Measurements from ENCODE around the gene MACROD2.

Gene MACROD2

GRCh38 chr20:15578113-15578512 lies 1582.8 kb downstream of the MACROD2 start:
- no peak for DNase-seq

- no peak for DNase-seq
Measured at GRCh38 chr20:15579688-15580087, 1584.4 kb downstream of the MACROD2 start.

- DNase-seq: no peak
Measured at GRCh38 chr20:15582146-15582760, 1586.9 kb downstream of the MACROD2 start.

- DNase-seq: no peak
Measured at GRCh38 chr20:15584507-15584906, 1589.2 kb downstream of the MACROD2 start.

GRCh38 chr20:15593081-15593480 lies 1597.8 kb downstream of the MACROD2 start:
- no peak for DNase-seq

- DNase-seq: no peak
Measured at GRCh38 chr20:15594158-15594695, 1598.9 kb downstream of the MACROD2 start.

GRCh38 chr20:15596220-15596890 lies 1601.0 kb downstream of the MACROD2 start:
- DNase-seq: no peak

- no peak for DNase-seq
Measured at GRCh38 chr20:15597306-15597705, 1602.0 kb downstream of the MACROD2 start.

- DNase-seq: no peak
Measured at GRCh38 chr20:15599961-15600360, 1604.6 kb downstream of the MACROD2 start.

GRCh38 chr20:15600565-15600964 lies 1605.2 kb downstream of the MACROD2 start:
- no peak for DNase-seq

GRCh38 chr20:15603506-15603905 lies 1608.2 kb downstream of the MACROD2 start:
- DNase-seq: no peak

GRCh38 chr20:15603978-15604805 lies 1608.9 kb downstream of the MACROD2 start:
- no peak for DNase-seq

GRCh38 chr20:15609921-15610320 lies 1614.6 kb downstream of the MACROD2 start:
- DNase-seq: no peak

GRCh38 chr20:15610787-15611186 lies 1615.5 kb downstream of the MACROD2 start:
- no peak for DNase-seq

GRCh38 chr20:15611541-15611940 lies 1616.2 kb downstream of the MACROD2 start:
- no peak for DNase-seq

- no peak for DNase-seq
Measured at GRCh38 chr20:15612198-15612597, 1616.9 kb downstream of the MACROD2 start.

GRCh38 chr20:15612769-15613168 lies 1617.5 kb downstream of the MACROD2 start:
- DNase-seq: no peak

GRCh38 chr20:15613530-15613929 lies 1618.2 kb downstream of the MACROD2 start:
- DNase-seq: no peak

- DNase-seq: no peak
Measured at GRCh38 chr20:15616626-15617025, 1621.3 kb downstream of the MACROD2 start.

- DNase-seq: no peak
Measured at GRCh38 chr20:15618110-15618509, 1622.8 kb downstream of the MACROD2 start.

- no peak for DNase-seq
Measured at GRCh38 chr20:15618912-15619311, 1623.6 kb downstream of the MACROD2 start.

- no peak for DNase-seq
Measured at GRCh38 chr20:15619341-15619740, 1624.0 kb downstream of the MACROD2 start.

GRCh38 chr20:15619816-15620215 lies 1624.5 kb downstream of the MACROD2 start:
- DNase-seq: no peak

GRCh38 chr20:15622368-15622767 lies 1627.1 kb downstream of the MACROD2 start:
- DNase-seq: no peak

Measured in HCEC 1CT (cell line).